Measurements from ENCODE around the gene STK24.

Gene STK24

GRCh38 chr13:98480915-98481877 lies 95.7 kb downstream of the STK24 start:
- FAIRE-seq (peak; percentile 94), DNase-seq (ENCODE audit: insufficient read length) (no peak)
- TF ChIP-seq POLR2AphosphoS5 (IDR thresholded peaks at IDR 0.05; ENCODE audit: low read depth, low read length), result no peak
- no peak for TF ChIP-seq POLR2A (IDR thresholded peaks at IDR 0.05; ENCODE audit: low read depth, low read length)
- no peak for TF ChIP-seq TAF1 (IDR thresholded peaks at IDR 0.05; ENCODE audit: borderline replicate concordance, low read depth, low read length)

- DNase-seq (ENCODE audit: insufficient read length) (no peak), FAIRE-seq (no peak)
- no peak for TF ChIP-seq POLR2A (IDR thresholded peaks at IDR 0.05; ENCODE audit: low read depth, low read length)
- no peak for TF ChIP-seq POLR2AphosphoS5 (IDR thresholded peaks at IDR 0.05; ENCODE audit: low read depth, low read length)
- TF ChIP-seq TAF1 (IDR thresholded peaks at IDR 0.05; ENCODE audit: borderline replicate concordance, low read depth, low read length), result no peak
Observed at GRCh38 chr13:98479496-98480003, 97.4 kb downstream of the STK24 start.

- DNase-seq (ENCODE audit: insufficient read length) (no peak), FAIRE-seq (peak; percentile 38)
- TF ChIP-seq POLR2A (IDR thresholded peaks at IDR 0.05; ENCODE audit: low read depth, low read length) (no peak), POLR2AphosphoS5 (IDR thresholded peaks at IDR 0.05; ENCODE audit: low read depth, low read length) (no peak), TAF1 (IDR thresholded peaks at IDR 0.05; ENCODE audit: borderline replicate concordance, low read depth, low read length) (no peak)
Observed at GRCh38 chr13:98478189-98479129, 98.4 kb downstream of the STK24 start.

- FAIRE-seq (peak; percentile 100), DNase-seq (ENCODE audit: insufficient read length) (peak; percentile 90)
Observed at GRCh38 chr13:98476538-98476966, 100.4 kb downstream of the STK24 start.

GRCh38 chr13:98476106-98476505 lies 100.8 kb downstream of the STK24 start:
- DNase-seq (ENCODE audit: insufficient read length) (peak; percentile 53), FAIRE-seq (no peak)
- TF ChIP-seq POLR2A (IDR thresholded peaks at IDR 0.05; ENCODE audit: low read depth, low read length) (no peak), POLR2AphosphoS5 (IDR thresholded peaks at IDR 0.05; ENCODE audit: low read depth, low read length) (no peak), TAF1 (IDR thresholded peaks at IDR 0.05; ENCODE audit: borderline replicate concordance, low read depth, low read length) (no peak)

More at GRCh38 chr13:98476538-98476966, 100.4 kb downstream of the STK24 start:
- no peak for TF ChIP-seq TAF1 (IDR thresholded peaks at IDR 0.05; ENCODE audit: borderline replicate concordance, low read depth, low read length)
- TF ChIP-seq POLR2AphosphoS5 (IDR thresholded peaks at IDR 0.05; ENCODE audit: low read depth, low read length), result peak; percentile 86
- TF ChIP-seq POLR2A (IDR thresholded peaks at IDR 0.05; ENCODE audit: low read depth, low read length), result peak; percentile 75

- FAIRE-seq, result no peak
Observed at GRCh38 chr13:98475522-98475921, 101.4 kb downstream of the STK24 start.

GRCh38 chr13:98474761-98475160 lies 102.1 kb downstream of the STK24 start:
- DNase-seq (ENCODE audit: insufficient read length), result no peak
- FAIRE-seq, result no peak
- TF ChIP-seq POLR2A (IDR thresholded peaks at IDR 0.05; ENCODE audit: low read depth, low read length) (no peak), TAF1 (IDR thresholded peaks at IDR 0.05; ENCODE audit: borderline replicate concordance, low read depth, low read length) (no peak), POLR2AphosphoS5 (IDR thresholded peaks at IDR 0.05; ENCODE audit: low read depth, low read length) (no peak)

More at GRCh38 chr13:98475522-98475921, 101.4 kb downstream of the STK24 start:
- TF ChIP-seq POLR2AphosphoS5 (IDR thresholded peaks at IDR 0.05; ENCODE audit: low read depth, low read length) (no peak), POLR2A (IDR thresholded peaks at IDR 0.05; ENCODE audit: low read depth, low read length) (no peak), TAF1 (IDR thresholded peaks at IDR 0.05; ENCODE audit: borderline replicate concordance, low read depth, low read length) (no peak)
- DNase-seq (ENCODE audit: insufficient read length), result no peak

- no peak for DNase-seq (ENCODE audit: insufficient read length)
- no peak for TF ChIP-seq POLR2A (IDR thresholded peaks at IDR 0.05; ENCODE audit: low read depth, low read length)
- TF ChIP-seq POLR2AphosphoS5 (IDR thresholded peaks at IDR 0.05; ENCODE audit: low read depth, low read length), result no peak
- no peak for TF ChIP-seq TAF1 (IDR thresholded peaks at IDR 0.05; ENCODE audit: borderline replicate concordance, low read depth, low read length)
Observed at GRCh38 chr13:98474292-98474691, 102.6 kb downstream of the STK24 start.

GRCh38 chr13:98473788-98474144 lies 103.1 kb downstream of the STK24 start:
- TF ChIP-seq TAF1 (IDR thresholded peaks at IDR 0.05; ENCODE audit: borderline replicate concordance, low read depth, low read length) (no peak), POLR2AphosphoS5 (IDR thresholded peaks at IDR 0.05; ENCODE audit: low read depth, low read length) (no peak), POLR2A (IDR thresholded peaks at IDR 0.05; ENCODE audit: low read depth, low read length) (no peak)
- no peak for FAIRE-seq
- DNase-seq (ENCODE audit: insufficient read length), result no peak

More at GRCh38 chr13:98474292-98474691, 102.6 kb downstream of the STK24 start:
- no peak for FAIRE-seq

GRCh38 chr13:98473135-98473787 lies 103.6 kb downstream of the STK24 start:
- DNase-seq (ENCODE audit: insufficient read length), result no peak
- FAIRE-seq, result no peak
- TF ChIP-seq TAF1 (IDR thresholded peaks at IDR 0.05; ENCODE audit: borderline replicate concordance, low read depth, low read length) (no peak), POLR2A (IDR thresholded peaks at IDR 0.05; ENCODE audit: low read depth, low read length) (no peak), POLR2AphosphoS5 (IDR thresholded peaks at IDR 0.05; ENCODE audit: low read depth, low read length) (no peak)

Measured in GM12892 (cell line).